ENCODE data around the gene CLDN2.
"Not testable (repeated sequence)": the region's sequence is repeated elsewhere in the genome, so short reads cannot be mapped to it uniquely, and the experiment has no call there.

Gene CLDN2

DNA sequence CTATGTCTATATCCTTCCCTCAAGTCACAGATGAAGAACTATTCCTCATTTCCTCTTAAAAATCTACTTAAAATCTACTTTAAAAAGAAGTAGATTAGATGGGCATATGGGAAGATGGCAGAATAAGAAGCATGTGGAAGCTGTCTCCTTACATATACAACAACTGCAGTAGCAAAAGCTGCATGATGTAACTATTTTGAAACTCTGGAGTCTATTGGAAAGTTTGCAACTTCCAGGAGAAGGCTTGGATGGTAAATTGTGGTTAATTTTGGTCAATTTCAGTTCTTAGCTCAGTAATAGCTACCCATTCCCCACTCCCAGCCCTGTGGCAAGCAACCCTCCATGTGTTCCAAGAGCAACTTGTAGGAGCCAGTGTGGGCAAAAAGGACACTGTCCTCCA, 42.9 kb downstream of the CLDN2 start:
- DNase-seq (ENCODE audit: low read depth): no peak

DNA sequence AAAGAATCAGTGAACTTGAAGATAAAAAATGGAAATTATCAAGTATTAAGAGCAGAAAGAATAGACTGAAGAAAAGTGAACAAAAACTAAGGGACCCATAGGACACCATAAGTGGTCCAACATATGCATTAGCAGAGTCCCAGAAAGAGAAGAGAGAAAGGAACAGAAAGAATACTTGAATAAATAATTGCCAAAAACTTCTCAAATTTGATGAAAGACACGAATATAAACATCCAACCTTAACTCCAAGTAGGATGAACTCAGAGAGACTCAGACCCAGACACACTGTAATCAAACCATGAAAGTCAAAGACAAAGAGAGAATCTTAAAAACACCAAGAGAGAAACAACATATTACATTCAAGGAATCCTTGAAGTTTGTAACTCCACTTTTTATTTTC, 44.1 kb downstream of the CLDN2 start:
- no peak for DNase-seq (ENCODE audit: low read depth)

DNA sequence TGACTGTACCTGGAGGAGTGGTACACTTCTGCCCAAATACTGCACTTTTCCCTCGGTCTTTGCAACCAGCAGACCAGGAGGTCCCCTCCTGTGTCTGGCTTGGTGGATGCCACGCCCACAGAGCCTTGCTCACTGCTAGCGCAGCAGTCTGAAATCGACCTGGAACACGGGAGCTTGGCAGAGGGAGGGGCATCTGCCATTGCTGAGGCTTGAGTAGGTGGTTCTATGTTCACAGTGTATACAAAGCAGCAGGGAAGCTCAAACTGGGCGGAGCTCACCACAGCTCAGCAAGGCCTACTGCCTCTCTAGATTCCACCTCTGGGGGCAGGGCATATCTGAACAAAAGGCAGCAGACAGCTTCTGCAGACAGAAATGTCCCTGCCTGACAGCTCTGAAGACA, 46.3 kb downstream of the CLDN2 start:
- DNase-seq (ENCODE audit: low read depth): not testable (repeated sequence)

DNA sequence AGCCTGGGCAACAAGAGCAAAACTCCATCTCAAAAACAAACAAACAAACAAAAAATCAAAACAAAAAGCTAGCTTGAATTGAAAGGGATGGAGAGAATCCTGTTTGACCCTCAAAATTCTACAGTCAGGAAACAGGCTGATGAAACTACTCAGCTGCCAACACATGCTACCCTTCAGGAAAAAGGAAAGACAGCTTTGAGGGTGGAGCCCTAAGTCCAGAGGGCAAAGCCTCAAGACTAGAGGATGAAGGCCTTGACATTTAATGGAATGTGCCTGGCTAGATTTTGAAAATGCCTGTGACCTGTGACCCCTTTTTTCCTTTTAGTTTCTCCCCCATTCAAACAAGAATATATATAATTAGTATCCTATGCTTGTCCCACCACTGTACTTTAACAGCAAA, 52.7 kb downstream of the CLDN2 start:
- no peak for DNase-seq (ENCODE audit: low read depth)

DNA sequence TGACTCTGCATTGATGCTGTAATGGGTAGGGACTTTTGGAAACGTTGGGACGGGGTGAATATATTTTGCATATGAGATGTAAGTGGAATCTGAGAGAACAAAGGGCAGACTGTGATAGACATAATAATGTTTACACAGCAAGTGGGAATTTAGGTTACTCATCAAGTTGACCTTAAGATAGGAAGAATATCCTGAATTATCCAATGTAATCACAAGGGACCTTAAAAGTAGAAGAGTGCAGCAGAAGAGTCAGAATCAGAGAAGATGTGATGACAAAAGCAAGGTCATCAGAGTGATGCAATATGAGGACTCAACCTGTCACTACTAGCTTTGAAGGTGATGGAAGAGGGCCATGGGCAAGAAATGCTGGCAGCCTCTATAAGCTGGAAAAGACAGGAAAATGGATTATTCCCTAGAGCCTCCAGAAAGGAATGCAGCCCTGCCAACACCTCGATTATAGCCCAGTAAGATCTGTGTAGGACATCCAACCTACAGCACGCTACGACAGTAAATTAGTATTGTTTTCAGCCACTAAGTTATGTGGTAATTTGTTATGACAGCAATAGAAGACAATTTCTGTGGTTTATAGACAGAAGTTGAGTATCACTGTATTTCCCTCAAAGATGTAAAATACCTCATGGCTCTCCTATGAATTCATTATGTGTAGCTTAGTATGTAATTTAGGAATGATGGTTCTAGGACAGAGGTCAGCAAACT, 53.4 kb downstream of the CLDN2 start:
- no peak for DNase-seq (ENCODE audit: low read depth)

DNA sequence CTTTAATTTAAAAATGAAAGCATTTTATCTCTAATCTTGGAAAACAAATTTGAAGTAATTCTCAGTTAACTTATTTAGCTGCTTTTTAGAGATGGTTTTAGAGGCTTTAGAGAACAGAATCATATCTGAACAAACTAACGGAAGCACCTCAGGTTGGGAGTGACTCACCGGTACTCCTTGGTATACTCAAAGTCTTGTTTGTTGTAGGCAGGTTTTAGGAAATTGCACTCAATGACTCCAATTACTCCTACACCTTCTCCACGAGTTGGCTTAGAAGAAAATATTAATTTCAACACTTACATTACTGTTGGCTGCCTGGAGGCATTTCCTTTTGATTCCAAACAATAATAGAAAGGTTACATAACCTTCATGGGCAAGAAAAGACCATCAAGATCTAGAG, 56.2 kb downstream of the CLDN2 start:
- no peak for DNase-seq (ENCODE audit: low read depth)

Data from T-helper 22 cell (primary cell).